Naive thymus-derived CD8-positive, alpha-beta T cell (primary cell): ENCODE results near the gene ITGB2. TPM values are rescaled to one million over a fixed set of nuclear protein-coding genes. Genes with fewer than 3 reads are reported as not detected.
"Not testable (repeated sequence)": the region's sequence is repeated elsewhere in the genome, so short reads cannot be mapped to it uniquely, and the experiment has no call there.

Source experiments
- ATAC-seq, 2 donors: fragments of 150-1000 bp; cut with Tn5 transposase in 1 of 2; sonication (Bioruptor Pico), chemical (Tn5 transposase) in 1 of 2; 1 replicate in 1 of 2; 2 replicates in 1 of 2; pipeline ENCODE4 v1.10.0; 2021; ENCODE audit warnings: mild to moderate bottlenecking in 2 of 2, moderate library complexity in 2 of 2
- POLR2A ChIA-PET: fragments of 350-600 bp; sonication (Branson Sonifier 250); formaldehyde crosslinking; loops from one replicate; lab custom pipeline; 2021; ENCODE audit warnings: antibody characterized with exemption; lab: Charles Lee
- DNase-seq, 10 donors: peaks; one replicate each; pipeline versions ENCODE4 v3.0.0 to v3.0.0-alpha.2; 2020 to 2022
- H3K27ac Mint-ChIP-seq, 10 donors: one replicate each; pipeline ENCODE4 v1.8.0; 2020 to 2022; ENCODE audit warnings: mild to moderate bottlenecking in 10 of 10, mixed read lengths in 10 of 10, moderate library complexity in 4 of 10, inconsistent platforms in 1 of 10
- H3K27me3 Mint-ChIP-seq, 5 donors: one replicate each; pipeline ENCODE4 v1.8.0; 2021 to 2022; ENCODE audit warnings: mixed read lengths in 5 of 5
- H3K36me3 Mint-ChIP-seq, 3 donors: one replicate each; pipeline ENCODE4 v1.8.0; 2020 to 2022; ENCODE audit warnings: mixed read lengths in 3 of 3, mild to moderate bottlenecking in 2 of 3, inconsistent platforms in 1 of 3
- H3K4me1 Mint-ChIP-seq, 4 donors: one replicate each; pipeline ENCODE4 v1.8.0; 2021 to 2022; ENCODE audit warnings: mixed read lengths in 4 of 4
- H3K4me3 Mint-ChIP-seq, 10 donors: one replicate each; pipeline ENCODE4 v1.8.0; 2020 to 2022; ENCODE audit warnings: mild to moderate bottlenecking in 10 of 10, mixed read lengths in 10 of 10, moderate library complexity in 6 of 10, inconsistent platforms in 1 of 10
- H3K9me3 Mint-ChIP-seq, 9 donors: one replicate each; pipeline ENCODE4 v1.8.0; 2020 to 2022; ENCODE audit warnings: mixed read lengths in 9 of 9, mild to moderate bottlenecking in 3 of 9, inconsistent platforms in 1 of 9, moderate library complexity in 1 of 9
- polyA plus RNA-seq, 3 donors: library from polyadenylated mRNA; unstranded; fragments of 300-500 nt; fragmentation: Illumina TruSeq; gene quantifications; one replicate each; pipeline ENCODE4 v1.2.3, GENCODE V29; 2021
- total RNA-seq, 8 experiments: library from RNA in 2 of 8; stranded (reverse) in 2 of 8; gene quantifications; one replicate each; pipeline ENCODE4 v1.2.3 and lab custom pipeline; 2021 to 2026

ITGB2 gene
- total and polyA plus RNA-seq, 5 experiments from 2014 or later = 177 to 549 (median 423) TPM

- ATAC-seq (no peak), DNase-seq (no peak)
- H3K27ac Mint-ChIP-seq = peak overlapping the region; percentile 80 to 96 (median 94)
- peak overlapping the region; percentile 83 to 98 (median 92) for H3K4me3 Mint-ChIP-seq
- H3K36me3 Mint-ChIP-seq = peaks cover 3 to 23% (median 4%) of the 10 kb centered on the region in 3 donors
- peaks cover 41 to 91% (median 81%) of the 10 kb centered on the region in 4 donors for H3K4me1 Mint-ChIP-seq
- H3K27me3 Mint-ChIP-seq = no peaks in the 10 kb centered on the region
- peaks cover 0 to 4% (median 0%) of the 10 kb centered on the region in 9 donors for H3K9me3 Mint-ChIP-seq
- POLR2A ChIA-PET = interaction anchor here (0.6 to 16.7 kb wide), 8 partner anchors 8 to 117 kb away, joined by 3 to 703 read pairs (median 13); partner anchors contain the start of genes PTTG1IP, SLX9 and UBE2G2
These were observed 2.1 kb downstream of the ITGB2 start for GRCh38 chr21:44918581-44919033.

- H3K27me3 Mint-ChIP-seq = no peaks in the 10 kb centered on the region
- H3K36me3 Mint-ChIP-seq = peaks cover 2 to 23% (median 4%) of the 10 kb centered on the region in 3 donors
- peak overlapping the region; percentile 87 to 96 (median 93) for H3K27ac Mint-ChIP-seq
- DNase-seq = no peak
- no peak for ATAC-seq
- H3K4me1 Mint-ChIP-seq = peaks cover 41 to 91% (median 79%) of the 10 kb centered on the region in 4 donors
- H3K4me3 Mint-ChIP-seq = peak overlapping the region; percentile 83 to 98 (median 92)
- POLR2A ChIA-PET = interaction anchor here (0.9 to 16.7 kb wide), 6 partner anchors 11 to 116 kb away, joined by 4 to 703 read pairs (median 16); partner anchors contain the start of genes PTTG1IP, SLX9 and UBE2G2
- peaks cover 0 to 3% (median 0%) of the 10 kb centered on the region in 9 donors for H3K9me3 Mint-ChIP-seq
These were observed 2.6 kb downstream of the ITGB2 start for GRCh38 chr21:44918107-44918470.

GRCh38 chr21:44917446-44918106 lies 3.1 kb downstream of the ITGB2 start:
- DNase-seq (no peak), ATAC-seq (no peak)
- H3K4me3 Mint-ChIP-seq = peak overlapping the region; percentile 80 to 98 (median 90)
- no peaks in the 10 kb centered on the region for H3K27me3 Mint-ChIP-seq
- no peaks in the 10 kb centered on the region for H3K9me3 Mint-ChIP-seq
- POLR2A ChIA-PET = interaction anchor here (0.9 to 16.7 kb wide), 9 partner anchors 11 to 116 kb away, joined by 3 to 703 read pairs (median 5); partner anchors contain the start of genes PTTG1IP, SLX9 and UBE2G2
- H3K36me3 Mint-ChIP-seq = peaks cover 2 to 23% (median 4%) of the 10 kb centered on the region in 3 donors
- peaks cover 38 to 87% (median 76%) of the 10 kb centered on the region in 4 donors for H3K4me1 Mint-ChIP-seq
- H3K27ac Mint-ChIP-seq = peak overlapping the region; percentile 86 to 96 (median 93)

GRCh38 chr21:44916965-44917364 lies 3.7 kb downstream of the ITGB2 start:
- Mint-ChIP-seq H3K4me1 (peaks cover 38 to 86% (median 76%) of the 10 kb centered on the region in 4 donors), H3K27me3 (no peaks in the 10 kb centered on the region), H3K9me3 (no peaks in the 10 kb centered on the region), H3K27ac (peak overlapping the region in 9 of 10 donors; percentile 86 to 96 (median 92)), H3K36me3 (peaks cover 2 to 23% (median 4%) of the 10 kb centered on the region in 3 donors), H3K4me3 (peak overlapping the region; percentile 74 to 98 (median 87))
- DNase-seq = no peak
- POLR2A ChIA-PET = interaction anchor here (0.6 to 16.7 kb wide), 10 partner anchors 10 to 841 kb away, joined by 3 to 703 read pairs (median 4); partner anchors contain the start of genes PTTG1IP and SLX9
- no peak for ATAC-seq

GRCh38 chr21:44914176-44914874 lies 6.4 kb downstream of the ITGB2 start:
- no peaks in the 10 kb centered on the region for H3K9me3 Mint-ChIP-seq
- H3K4me3 Mint-ChIP-seq = peak overlapping the region; percentile 65 to 95 (median 86)
- DNase-seq (peak in 9 of 10 donors; percentile 19 to 79 (median 53)), ATAC-seq (peak; percentile 35 to 37)
- peaks cover 40 to 92% (median 84%) of the 10 kb centered on the region in 4 donors for H3K4me1 Mint-ChIP-seq
- POLR2A ChIA-PET = interaction anchor here (1.0 to 16.7 kb wide), 10 partner anchors 13 to 113 kb away, joined by 3 to 703 read pairs (median 6); partner anchors contain the start of genes PTTG1IP, SLX9, SUMO3 and UBE2G2
- H3K27me3 Mint-ChIP-seq = no peaks in the 10 kb centered on the region
- H3K27ac Mint-ChIP-seq = peak overlapping the region; percentile 88 to 96 (median 94)
- peaks cover 0 to 28% (median 4%) of the 10 kb centered on the region in 3 donors for H3K36me3 Mint-ChIP-seq

- Mint-ChIP-seq H3K36me3 (peaks cover 0 to 31% (median 7%) of the 10 kb centered on the region in 3 donors), H3K4me3 (peak overlapping the region; percentile 65 to 95 (median 86)), H3K4me1 (peaks cover 45 to 95% (median 88%) of the 10 kb centered on the region in 4 donors), H3K27ac (peak overlapping the region; percentile 88 to 96 (median 94)), H3K27me3 (no peaks in the 10 kb centered on the region), H3K9me3 (no peaks in the 10 kb centered on the region)
- POLR2A ChIA-PET = interaction anchor here (1.0 to 16.7 kb wide), 10 partner anchors 12 to 112 kb away, joined by 3 to 703 read pairs (median 6); partner anchors contain the start of genes PTTG1IP, SLX9, SUMO3 and UBE2G2
- ATAC-seq (no peak), DNase-seq (no peak)
These were observed 7.1 kb downstream of the ITGB2 start for GRCh38 chr21:44913425-44914175.

GRCh38 chr21:44912506-44913412 lies 7.9 kb downstream of the ITGB2 start:
- not testable (repeated sequence) for ATAC-seq, DNase-seq, H3K9me3 Mint-ChIP-seq, H3K27me3 Mint-ChIP-seq
- H3K27ac Mint-ChIP-seq = peak overlapping the region; percentile 93 to 98 (median 96)
- H3K4me3 Mint-ChIP-seq = peak overlapping the region; percentile 64 to 95 (median 80)
- POLR2A ChIA-PET = interaction anchor here (1.0 to 16.7 kb wide), 6 partner anchors 8 to 39 kb away, joined by 4 to 703 read pairs (median 16); partner anchors contain the start of genes ITGB2, PTTG1IP and SLX9
- H3K4me1 Mint-ChIP-seq = peaks cover 44 to 95% (median 87%) of the 10 kb centered on the region in 4 donors
- peaks cover 0 to 30% (median 8%) of the 10 kb centered on the region in 3 donors for H3K36me3 Mint-ChIP-seq

GRCh38 chr21:44912158-44912473 lies 8.6 kb downstream of the ITGB2 start:
- ATAC-seq (no peak), DNase-seq (peak in 1 of 10 donors; percentile 45)
- Mint-ChIP-seq H3K4me3 (peak overlapping the region; percentile 63 to 91 (median 78)), H3K27ac (peak overlapping the region; percentile 89 to 98 (median 95)), H3K4me1 (peaks cover 40 to 94% (median 85%) of the 10 kb centered on the region in 4 donors), H3K27me3 (no peaks in the 10 kb centered on the region), H3K36me3 (peaks cover 0 to 27% (median 8%) of the 10 kb centered on the region in 3 donors), H3K9me3 (no peaks in the 10 kb centered on the region)
- POLR2A ChIA-PET = interaction anchor here (1.0 to 16.7 kb wide), 10 partner anchors 7 to 402 kb away, joined by 3 to 703 read pairs (median 10); partner anchors contain the start of genes ITGB2, PTTG1IP and SLX9

GRCh38 chr21:44911384-44912157 lies 9.1 kb downstream of the ITGB2 start:
- DNase-seq = peak; percentile 55 to 85 (median 73)
- peak; percentile 69 to 82 for ATAC-seq
- Mint-ChIP-seq H3K36me3 (peaks cover 0 to 26% (median 7%) of the 10 kb centered on the region in 3 donors), H3K9me3 (no peaks in the 10 kb centered on the region), H3K27me3 (no peaks in the 10 kb centered on the region), H3K4me3 (peak overlapping the region; percentile 63 to 91 (median 78)), H3K4me1 (peaks cover 38 to 89% (median 80%) of the 10 kb centered on the region in 4 donors), H3K27ac (peak overlapping the region; percentile 89 to 98 (median 95))
- POLR2A ChIA-PET = interaction anchor here (1.0 to 16.7 kb wide), 11 partner anchors 8 to 401 kb away, joined by 3 to 703 read pairs (median 10); partner anchors contain the start of genes ITGB2, PTTG1IP and SLX9

GRCh38 chr21:44911068-44911383 lies 9.7 kb downstream of the ITGB2 start:
- ATAC-seq (no peak), DNase-seq (no peak)
- Mint-ChIP-seq H3K36me3 (peaks cover 0 to 28% (median 10%) of the 10 kb centered on the region in 3 donors), H3K27ac (peak overlapping the region; percentile 89 to 98 (median 95)), H3K4me1 (peaks cover 38 to 89% (median 81%) of the 10 kb centered on the region in 4 donors), H3K4me3 (peak overlapping the region; percentile 63 to 91 (median 78)), H3K9me3 (no peaks in the 10 kb centered on the region), H3K27me3 (no peaks in the 10 kb centered on the region)
- POLR2A ChIA-PET = interaction anchor here (1.1 to 16.7 kb wide), 9 partner anchors 8 to 401 kb away, joined by 3 to 703 read pairs (median 11); partner anchors contain the start of genes ITGB2 and SLX9
